ENCODE data around the gene UQCR11.

- TF ChIP-seq CTCF (IDR thresholded peaks at IDR 0.05) (no peak), POLR2A (IDR thresholded peaks at IDR 0.05) (no peak)
Observed at GRCh38 chr19:1646659-1647453, 41.6 kb upstream of the UQCR11 start.

All from testis (tissue), 2 donors.